ENCODE data around the gene KIAA0825. TPM values are rescaled to one million over a fixed set of nuclear protein-coding genes. Genes with fewer than 3 reads are reported as not detected.

Gene KIAA0825
- total RNA-seq, 4 donors from 2014 or later, result 4.8 to 11.8 (median 7.2) TPM

DNA sequence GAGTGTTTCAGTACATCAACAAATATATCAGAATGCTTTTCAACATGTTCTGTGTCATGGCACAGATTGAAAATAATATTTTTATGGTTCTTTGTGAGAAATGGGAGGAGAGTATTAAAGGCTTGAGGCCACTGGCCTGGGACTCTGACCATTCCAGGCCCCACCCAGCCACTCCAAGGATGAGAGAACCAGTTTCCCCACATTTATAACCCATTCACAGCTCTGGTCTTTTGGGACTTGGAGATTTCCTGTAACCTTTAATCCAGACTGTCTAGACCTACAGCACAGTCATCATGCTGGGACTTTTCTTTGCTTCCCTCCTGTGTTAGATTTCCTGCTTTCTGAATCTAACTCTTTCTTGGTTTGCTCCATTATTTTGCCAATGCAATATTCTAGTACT is 389.6 kb downstream of the KIAA0825 start:
- DNase-seq (ENCODE audit: low spot score in 2 of 2), result no peak
- Histone ChIP-seq H3K36me3 (no peaks in the 10 kb centered on the region), H3K4me3 (no peak overlapping the region), H3K27ac (no peak overlapping the region), H3K4me1 (no peaks in the 10 kb centered on the region), H3K9me3 (no peaks in the 10 kb centered on the region), H3K27me3 (no peaks in the 10 kb centered on the region)
- TF ChIP-seq POLR2A (IDR thresholded peaks at IDR 0.05), result no peak
- no peak for TF ChIP-seq EP300 (IDR thresholded peaks at IDR 0.05)
- TF ChIP-seq, protein P1, sequence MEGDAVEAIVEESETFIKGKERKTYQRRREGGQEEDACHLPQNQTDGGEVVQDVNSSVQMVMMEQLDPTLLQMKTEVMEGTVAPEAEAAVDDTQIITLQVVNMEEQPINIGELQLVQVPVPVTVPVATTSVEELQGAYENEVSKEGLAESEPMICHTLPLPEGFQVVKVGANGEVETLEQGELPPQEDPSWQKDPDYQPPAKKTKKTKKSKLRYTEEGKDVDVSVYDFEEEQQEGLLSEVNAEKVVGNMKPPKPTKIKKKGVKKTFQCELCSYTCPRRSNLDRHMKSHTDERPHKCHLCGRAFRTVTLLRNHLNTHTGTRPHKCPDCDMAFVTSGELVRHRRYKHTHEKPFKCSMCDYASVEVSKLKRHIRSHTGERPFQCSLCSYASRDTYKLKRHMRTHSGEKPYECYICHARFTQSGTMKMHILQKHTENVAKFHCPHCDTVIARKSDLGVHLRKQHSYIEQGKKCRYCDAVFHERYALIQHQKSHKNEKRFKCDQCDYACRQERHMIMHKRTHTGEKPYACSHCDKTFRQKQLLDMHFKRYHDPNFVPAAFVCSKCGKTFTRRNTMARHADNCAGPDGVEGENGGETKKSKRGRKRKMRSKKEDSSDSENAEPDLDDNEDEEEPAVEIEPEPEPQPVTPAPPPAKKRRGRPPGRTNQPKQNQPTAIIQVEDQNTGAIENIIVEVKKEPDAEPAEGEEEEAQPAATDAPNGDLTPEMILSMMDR (IDR thresholded peaks at IDR 0.05), result no peak

DNA sequence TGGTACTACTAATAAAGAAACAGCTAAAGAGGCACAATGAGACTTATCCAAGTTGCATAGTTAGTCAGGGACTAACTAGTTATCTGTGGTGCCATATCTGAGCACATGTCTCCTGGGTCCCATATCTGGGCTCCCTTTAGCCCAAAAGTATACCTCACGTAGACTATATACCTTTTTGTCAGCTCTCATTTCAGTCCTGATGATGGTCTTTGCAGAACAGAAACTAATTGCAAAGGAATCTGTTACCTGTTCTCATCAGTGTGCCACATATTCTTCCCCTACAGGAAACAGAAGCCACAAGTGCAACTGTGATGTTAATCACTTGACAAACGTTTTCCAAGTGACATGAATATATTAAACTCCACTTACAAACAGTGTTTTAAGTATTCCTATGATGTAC is 395.2 kb downstream of the KIAA0825 start:
- no peaks in the 10 kb centered on the region for H3K36me3 ChIP-seq
- H3K27ac ChIP-seq, result no peak overlapping the region
- no peak overlapping the region for H3K4me3 ChIP-seq
- 48 to 57% methylated on average over 2 of the region's 2 CpGs for WGBS, 2 donors
- H3K4me1 ChIP-seq, result no peaks in the 10 kb centered on the region
- DNase-seq (ENCODE audit: low spot score in 2 of 2), result no peak
- TF ChIP-seq, protein P1 (IDR thresholded peaks at IDR 0.05), result no peak
- H3K9me3 ChIP-seq, result no peaks in the 10 kb centered on the region
- no peaks in the 10 kb centered on the region for H3K27me3 ChIP-seq

- H3K27me3 ChIP-seq, result no peaks in the 10 kb centered on the region
- H3K4me3 ChIP-seq, result no peak overlapping the region
- H3K36me3 ChIP-seq, result no peaks in the 10 kb centered on the region
- no peaks in the 10 kb centered on the region for H3K4me1 ChIP-seq
- H3K9me3 ChIP-seq, result no peaks in the 10 kb centered on the region
- no peak overlapping the region for H3K27ac ChIP-seq
- TF ChIP-seq POLR2A (IDR thresholded peaks at IDR 0.05) (no peak), EP300 (IDR thresholded peaks at IDR 0.05) (no peak)
- TF ChIP-seq, protein P1 (IDR thresholded peaks at IDR 0.05), result no peak
- DNase-seq (ENCODE audit: low spot score in 2 of 2), result no peak
These were observed 400.0 kb downstream of the KIAA0825 start for GRCh38 chr5:94218374-94218773.

- H3K36me3 ChIP-seq, result no peaks in the 10 kb centered on the region
- no peak overlapping the region for H3K4me3 ChIP-seq
- H3K27me3 ChIP-seq, result no peaks in the 10 kb centered on the region
- no peaks in the 10 kb centered on the region for H3K9me3 ChIP-seq
- WGBS, 2 donors, result 81 to 87% methylated on average over 3 of the region's 3 CpGs
- TF ChIP-seq POLR2A (IDR thresholded peaks at IDR 0.05) (no peak), EP300 (IDR thresholded peaks at IDR 0.05) (no peak)
- TF ChIP-seq, protein P1 (IDR thresholded peaks at IDR 0.05), result no peak
- H3K4me1 ChIP-seq, result no peaks in the 10 kb centered on the region
- no peak overlapping the region for H3K27ac ChIP-seq
- DNase-seq (ENCODE audit: low spot score in 2 of 2), result no peak
These were observed 400.7 kb downstream of the KIAA0825 start for GRCh38 chr5:94217745-94218144.

GRCh38 chr5:94217216-94217615 is 401.2 kb downstream of the KIAA0825 start:
- DNase-seq (ENCODE audit: low spot score in 2 of 2), result no peak
- H3K9me3 ChIP-seq, result no peaks in the 10 kb centered on the region
- TF ChIP-seq POLR2A (IDR thresholded peaks at IDR 0.05) (no peak), EP300 (IDR thresholded peaks at IDR 0.05) (no peak)
- TF ChIP-seq, protein P1 (IDR thresholded peaks at IDR 0.05), result no peak
- WGBS, 2 donors, result 88 to 92% methylated on average over 2 of the region's 2 CpGs
- H3K27ac ChIP-seq, result no peak overlapping the region
- H3K4me1 ChIP-seq, result no peaks in the 10 kb centered on the region
- H3K36me3 ChIP-seq, result no peaks in the 10 kb centered on the region
- no peaks in the 10 kb centered on the region for H3K27me3 ChIP-seq
- H3K4me3 ChIP-seq, result no peak overlapping the region

Measured in tibial nerve (tissue), 4 donors.